Measurements from ENCODE around the gene SLU7.

The SLU7 gene

GRCh38 chr5:160363660-160364395 is 55.1 kb downstream of the SLU7 start:
- no peak for DNase-seq

- no peak for DNase-seq
Measured at GRCh38 chr5:160363211-160363610, 55.7 kb downstream of the SLU7 start.

GRCh38 chr5:160361624-160362228 is 57.2 kb downstream of the SLU7 start:
- DNase-seq = no peak

- no peak for DNase-seq
Measured at GRCh38 chr5:160360310-160360709, 58.6 kb downstream of the SLU7 start.

GRCh38 chr5:160359816-160360215 is 59.1 kb downstream of the SLU7 start:
- DNase-seq = no peak

GRCh38 chr5:160359242-160359641 is 59.6 kb downstream of the SLU7 start:
- no peak for DNase-seq

- no peak for DNase-seq
Measured at GRCh38 chr5:160357861-160358411, 60.9 kb downstream of the SLU7 start.

- DNase-seq = no peak
Measured at GRCh38 chr5:160357394-160357793, 61.5 kb downstream of the SLU7 start.

- DNase-seq = no peak
Measured at GRCh38 chr5:160356550-160357347, 62.1 kb downstream of the SLU7 start.

- no peak for DNase-seq
Measured at GRCh38 chr5:160354666-160355065, 64.2 kb downstream of the SLU7 start.

GRCh38 chr5:160353379-160353778 is 65.5 kb downstream of the SLU7 start:
- DNase-seq = no peak

- no peak for DNase-seq
Measured at GRCh38 chr5:160352308-160352707, 66.6 kb downstream of the SLU7 start.
